ENCODE results near the gene STAT2. TPM values are rescaled to one million over a fixed set of nuclear protein-coding genes. Genes with fewer than 3 reads are reported as not detected.
"Not testable (repeated sequence)": the region's sequence is repeated elsewhere in the genome, so short reads cannot be mapped to it uniquely, and the experiment has no call there.

Gene STAT2
- polyA plus RNA-seq, 6 donors from 2014 or later, result 119 to 150 (median 131) TPM

GRCh38 chr12:56348776-56349175 lies 11.1 kb downstream of the STAT2 start:
- H3K36me3 Mint-ChIP-seq, result peaks cover 13 to 35% of the 10 kb centered on the region in 2 donors
- H3K4me3 Mint-ChIP-seq, result no peak overlapping the region
- no peaks in the 10 kb centered on the region for H3K27me3 Mint-ChIP-seq
- peak overlapping the region in 1 of 6 donors; percentile 38 for H3K27ac Mint-ChIP-seq
- no peaks in the 10 kb centered on the region for H3K9me3 Mint-ChIP-seq
- H3K4me1 Mint-ChIP-seq, result peaks cover 0 to 3% (median 0%) of the 10 kb centered on the region in 3 donors
- no peak for ATAC-seq (ENCODE audit: low read depth in 2 of 2)
- DNase-seq, result no peak

- ATAC-seq (ENCODE audit: low read depth in 2 of 2); H3K27me3 Mint-ChIP-seq; H3K4me3 Mint-ChIP-seq; H3K9me3 Mint-ChIP-seq; DNase-seq; H3K4me1 Mint-ChIP-seq: not testable (repeated sequence)
- Mint-ChIP-seq H3K27ac (peak overlapping the region in 1 of 6 donors; percentile 44), H3K36me3 (peaks cover 22 to 46% of the 10 kb centered on the region in 2 donors)
Measured at GRCh38 chr12:56347255-56347654, 12.7 kb downstream of the STAT2 start.

- Mint-ChIP-seq H3K27ac (peak overlapping the region in 4 of 6 donors; percentile 42 to 83 (median 55)), H3K4me1 (peaks cover 0 to 3% (median 0%) of the 10 kb centered on the region in 3 donors), H3K4me3 (no peak overlapping the region), H3K36me3 (peaks cover 22 to 46% of the 10 kb centered on the region in 2 donors), H3K27me3 (no peaks in the 10 kb centered on the region), H3K9me3 (no peaks in the 10 kb centered on the region)
- ATAC-seq (ENCODE audit: low read depth in 2 of 2), result no peak
- DNase-seq, result no peak
Measured at GRCh38 chr12:56346675-56347074, 13.2 kb downstream of the STAT2 start.

GRCh38 chr12:56342290-56342689 lies 17.6 kb downstream of the STAT2 start:
- not testable (repeated sequence) for DNase-seq; ATAC-seq (ENCODE audit: low read depth in 2 of 2); H3K4me3 Mint-ChIP-seq; H3K27me3 Mint-ChIP-seq; H3K9me3 Mint-ChIP-seq
- Mint-ChIP-seq H3K36me3 (peaks cover 15 to 26% of the 10 kb centered on the region in 2 donors), H3K27ac (peak overlapping the region in 2 of 6 donors; percentile 33 to 81), H3K4me1 (peaks cover 19 to 29% (median 22%) of the 10 kb centered on the region in 3 donors)

GRCh38 chr12:56341616-56342015 lies 18.3 kb downstream of the STAT2 start:
- no peak for DNase-seq
- Mint-ChIP-seq H3K4me1 (peaks cover 24 to 34% (median 27%) of the 10 kb centered on the region in 3 donors), H3K27me3 (no peaks in the 10 kb centered on the region), H3K36me3 (peaks cover 15 to 26% of the 10 kb centered on the region in 2 donors), H3K9me3 (peaks cover 0 to 4% (median 0%) of the 10 kb centered on the region in 7 donors), H3K27ac (peak overlapping the region in 4 of 6 donors; percentile 23 to 81 (median 58)), H3K4me3 (no peak overlapping the region)
- ATAC-seq (ENCODE audit: low read depth in 2 of 2), result no peak

GRCh38 chr12:56339158-56339422 lies 20.8 kb downstream of the STAT2 start:
- Mint-ChIP-seq H3K4me3 (peak overlapping the region; percentile 82 to 95 (median 89)), H3K27ac (peak overlapping the region; percentile 97 to 100 (median 98)), H3K27me3 (no peaks in the 10 kb centered on the region), H3K4me1 (peaks cover 28 to 49% (median 33%) of the 10 kb centered on the region in 3 donors), H3K9me3 (peaks cover 0 to 4% (median 0%) of the 10 kb centered on the region in 7 donors), H3K36me3 (peaks cover 10 to 19% of the 10 kb centered on the region in 2 donors)
- no peak for ATAC-seq (ENCODE audit: low read depth in 2 of 2)
- DNase-seq, result no peak

- peak; percentile 71 for DNase-seq
- ATAC-seq (ENCODE audit: low read depth in 2 of 2), result peak; percentile 56 to 66
- Mint-ChIP-seq H3K36me3 (peaks cover 7 to 14% of the 10 kb centered on the region in 2 donors), H3K27me3 (no peaks in the 10 kb centered on the region), H3K4me1 (peaks cover 34 to 54% (median 35%) of the 10 kb centered on the region in 3 donors), H3K9me3 (peaks cover 0 to 4% (median 0%) of the 10 kb centered on the region in 7 donors), H3K27ac (peak within 1 kb of the TSS; percentile 97 to 100 (median 98)), H3K4me3 (peak within 1 kb of the TSS; percentile 82 to 95 (median 89))
Measured at GRCh38 chr12:56338308-56339157, 21.4 kb downstream of the STAT2 start, which contains the start of gene IL23A. TSS of gene IL23A (plus strand) at chr12:56338884. CDS start at chr12:56339045, 161 bp downstream.

- DNase-seq (no peak), ATAC-seq (ENCODE audit: low read depth in 2 of 2) (no peak)
- Mint-ChIP-seq H3K4me1 (peaks cover 41 to 61% (median 42%) of the 10 kb centered on the region in 3 donors), H3K9me3 (peaks cover 0 to 4% (median 0%) of the 10 kb centered on the region in 7 donors), H3K27me3 (no peaks in the 10 kb centered on the region), H3K36me3 (peaks cover 0 to 7% of the 10 kb centered on the region in 2 donors), H3K4me3 (peak overlapping the region in 6 of 8 donors; percentile 47 to 89 (median 76)), H3K27ac (peak overlapping the region in 5 of 6 donors; percentile 97 to 100 (median 98))
Measured at GRCh38 chr12:56337753-56338251, 22.1 kb downstream of the STAT2 start.

GRCh38 chr12:56336361-56337167 lies 23.3 kb downstream of the STAT2 start:
- H3K27me3 Mint-ChIP-seq, result no peaks in the 10 kb centered on the region
- ATAC-seq (ENCODE audit: low read depth in 2 of 2), result no peak
- peaks cover 43 to 65% (median 47%) of the 10 kb centered on the region in 3 donors for H3K4me1 Mint-ChIP-seq
- H3K4me3 Mint-ChIP-seq, result peak overlapping the region in 6 of 8 donors; percentile 0 to 56 (median 38)
- no peak for DNase-seq
- H3K9me3 Mint-ChIP-seq, result peaks cover 0 to 4% (median 0%) of the 10 kb centered on the region in 7 donors
- H3K27ac Mint-ChIP-seq, result peak overlapping the region; percentile 40 to 98 (median 82)
- H3K36me3 Mint-ChIP-seq, result peaks cover 0 to 7% of the 10 kb centered on the region in 2 donors

- Mint-ChIP-seq H3K27ac (peak overlapping the region in 4 of 6 donors; percentile 53 to 100 (median 76)), H3K4me3 (peak overlapping the region in 5 of 8 donors; percentile 10 to 53 (median 21)), H3K4me1 (peaks cover 47 to 65% (median 48%) of the 10 kb centered on the region in 3 donors)
- not testable (repeated sequence) for H3K36me3 Mint-ChIP-seq; H3K9me3 Mint-ChIP-seq; ATAC-seq (ENCODE audit: low read depth in 2 of 2); H3K27me3 Mint-ChIP-seq; DNase-seq
Measured at GRCh38 chr12:56335527-56335926, 24.4 kb downstream of the STAT2 start.

- DNase-seq (no peak), ATAC-seq (ENCODE audit: low read depth in 2 of 2) (no peak)
- peaks cover 42 to 60% (median 43%) of the 10 kb centered on the region in 3 donors for H3K4me1 Mint-ChIP-seq
- H3K4me3 Mint-ChIP-seq, result peak overlapping the region; percentile 80 to 99 (median 96)
- H3K36me3 Mint-ChIP-seq, result peaks cover 0 to 7% of the 10 kb centered on the region in 2 donors
- H3K9me3 Mint-ChIP-seq, result peaks cover 0 to 4% (median 0%) of the 10 kb centered on the region in 7 donors
- peak overlapping the region; percentile 99 to 100 (median 100) for H3K27ac Mint-ChIP-seq
- no peaks in the 10 kb centered on the region for H3K27me3 Mint-ChIP-seq
Measured at GRCh38 chr12:56334490-56334793, 25.5 kb downstream of the STAT2 start.

GRCh38 chr12:56333679-56334489 lies 26.0 kb downstream of the STAT2 start, which contains the start of gene PAN2:
TSS of gene PAN2 (minus strand) at chr12:56334000. CDS start at chr12:56333094, 906 bp downstream.
- Mint-ChIP-seq H3K4me1 (peaks cover 37 to 54% (median 38%) of the 10 kb centered on the region in 3 donors), H3K36me3 (peaks cover 0 to 2% of the 10 kb centered on the region in 2 donors), H3K4me3 (peak within 1 kb of the TSS; percentile 80 to 99 (median 96)), H3K27ac (peak within 1 kb of the TSS; percentile 99 to 100 (median 100)), H3K9me3 (peaks cover 0 to 4% (median 0%) of the 10 kb centered on the region in 7 donors), H3K27me3 (no peaks in the 10 kb centered on the region)
- ATAC-seq (ENCODE audit: low read depth in 2 of 2) (peak; percentile 87 to 89), DNase-seq (peak; percentile 93)

All from naive B cell (primary cell).